ENCODE results near the gene IFT27. TPM values are rescaled to one million over a fixed set of nuclear protein-coding genes. Genes with fewer than 3 reads are reported as not detected.

The IFT27 gene
- total RNA-seq, 1 experiment from 2014 or later: 74.2 TPM

GRCh38 chr22:36728505-36728904, 47.4 kb downstream of the IFT27 start:
- Histone ChIP-seq H3K27ac (no peak overlapping the region), H3K9me2 (ENCODE audit: insufficient read depth) (no peaks in the 10 kb centered on the region), H4K20me1 (ENCODE audit: insufficient read depth) (no peaks in the 10 kb centered on the region), H3K4me3 (no peak overlapping the region), H3K9me3 (ENCODE audit: insufficient read depth, low read depth) (no peaks in the 10 kb centered on the region), H3K36me3 (ENCODE audit: low read depth) (no peaks in the 10 kb centered on the region), H3K79me2 (ENCODE audit: low read depth) (no peaks in the 10 kb centered on the region), H3F3A (ENCODE audit: insufficient read depth, low read depth) (peaks cover 7% of the 10 kb centered on the region; the same call in 1 of the 2 replicates), H2AFZ (no peak overlapping the region), H3K27me3 (ENCODE audit: insufficient read depth, low read depth) (peaks cover 96% of the 10 kb centered on the region), H3K4me2 (no peak overlapping the region), H3K4me1 (replicated peaks; ENCODE audit: insufficient read depth) (no peaks in the 10 kb centered on the region)
- ChIA-PET CTCF (no interaction called here), POLR2A (ENCODE audit: unreplicated experiment) (no interaction called here)
- intact Hi-C loops (cut with micrococcal nuclease; ENCODE audit: unreplicated experiment): no loop called here
- BruUV-seq (replicated peaks): no TSS peak
- DNase-seq: no peak
- TF ChIP-seq, protein P1, sequence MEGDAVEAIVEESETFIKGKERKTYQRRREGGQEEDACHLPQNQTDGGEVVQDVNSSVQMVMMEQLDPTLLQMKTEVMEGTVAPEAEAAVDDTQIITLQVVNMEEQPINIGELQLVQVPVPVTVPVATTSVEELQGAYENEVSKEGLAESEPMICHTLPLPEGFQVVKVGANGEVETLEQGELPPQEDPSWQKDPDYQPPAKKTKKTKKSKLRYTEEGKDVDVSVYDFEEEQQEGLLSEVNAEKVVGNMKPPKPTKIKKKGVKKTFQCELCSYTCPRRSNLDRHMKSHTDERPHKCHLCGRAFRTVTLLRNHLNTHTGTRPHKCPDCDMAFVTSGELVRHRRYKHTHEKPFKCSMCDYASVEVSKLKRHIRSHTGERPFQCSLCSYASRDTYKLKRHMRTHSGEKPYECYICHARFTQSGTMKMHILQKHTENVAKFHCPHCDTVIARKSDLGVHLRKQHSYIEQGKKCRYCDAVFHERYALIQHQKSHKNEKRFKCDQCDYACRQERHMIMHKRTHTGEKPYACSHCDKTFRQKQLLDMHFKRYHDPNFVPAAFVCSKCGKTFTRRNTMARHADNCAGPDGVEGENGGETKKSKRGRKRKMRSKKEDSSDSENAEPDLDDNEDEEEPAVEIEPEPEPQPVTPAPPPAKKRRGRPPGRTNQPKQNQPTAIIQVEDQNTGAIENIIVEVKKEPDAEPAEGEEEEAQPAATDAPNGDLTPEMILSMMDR (conservative IDR thresholded peaks at IDR 0.05): no peak
- no peak for TF ChIP-seq EZH2 (IDR thresholded peaks at IDR 0.05; ENCODE audit: low read depth)

DNA sequence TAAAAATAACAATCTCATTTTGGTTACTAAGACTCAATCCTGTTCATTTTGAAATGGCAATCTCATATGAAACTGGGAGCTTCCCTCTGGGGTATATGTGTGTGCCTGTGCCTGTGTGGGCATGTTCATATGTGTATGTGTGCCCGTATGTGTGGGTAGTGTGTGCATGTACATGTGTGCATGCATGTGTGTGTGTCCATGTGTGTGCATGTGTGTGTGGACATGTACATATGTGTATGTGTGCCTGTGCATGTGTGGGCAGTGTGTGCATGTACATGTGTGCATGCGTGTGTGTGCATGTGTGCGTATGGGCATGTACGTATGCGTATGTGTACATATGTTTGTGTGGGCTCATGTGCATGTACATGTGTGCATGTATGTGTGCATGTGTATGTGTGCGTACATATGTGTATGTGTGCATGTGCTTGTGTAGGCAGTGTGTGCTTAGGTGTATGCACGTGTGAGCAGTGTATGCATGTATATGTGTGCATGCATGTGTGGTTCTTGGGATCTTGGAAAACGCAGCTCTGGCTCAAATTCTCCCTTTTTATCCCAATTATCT, 47.9 kb downstream of the IFT27 start:
- Histone ChIP-seq H3K79me2 (ENCODE audit: low read depth) (no peaks in the 10 kb centered on the region), H3K4me2 (no peak overlapping the region), H3F3A (ENCODE audit: insufficient read depth, low read depth) (peaks cover 7% of the 10 kb centered on the region; the same call in 1 of the 2 replicates), H3K4me1 (replicated peaks; ENCODE audit: insufficient read depth) (no peaks in the 10 kb centered on the region), H3K9me3 (ENCODE audit: insufficient read depth, low read depth) (no peaks in the 10 kb centered on the region), H3K27me3 (ENCODE audit: insufficient read depth, low read depth) (peaks cover 96% of the 10 kb centered on the region), H4K20me1 (ENCODE audit: insufficient read depth) (no peaks in the 10 kb centered on the region), H3K36me3 (ENCODE audit: low read depth) (no peaks in the 10 kb centered on the region), H3K27ac (no peak overlapping the region), H3K9me2 (ENCODE audit: insufficient read depth) (no peaks in the 10 kb centered on the region), H3K4me3 (no peak overlapping the region), H2AFZ (no peak overlapping the region)
- DNase-seq: no peak
- intact Hi-C loops (cut with micrococcal nuclease; ENCODE audit: unreplicated experiment): no loop called here
- CTCF ChIA-PET: no interaction called here
- no peak for TF ChIP-seq EZH2 (IDR thresholded peaks at IDR 0.05; ENCODE audit: low read depth)
- TF ChIP-seq, protein P1 (conservative IDR thresholded peaks at IDR 0.05): no peak
- BruUV-seq (replicated peaks): no TSS peak
- POLR2A ChIA-PET (ENCODE audit: unreplicated experiment): no interaction called here

- H3K4me1 ChIP-seq (replicated peaks; ENCODE audit: insufficient read depth): no peaks in the 10 kb centered on the region
- peaks cover 96% of the 10 kb centered on the region for H3K27me3 ChIP-seq (ENCODE audit: insufficient read depth, low read depth)
- BruUV-seq (replicated peaks): no TSS peak
- H3K4me3 ChIP-seq: no peak overlapping the region
- ChIA-PET CTCF (no interaction called here), POLR2A (ENCODE audit: unreplicated experiment) (no interaction called here)
- no peak overlapping the region for H3K27ac ChIP-seq
- intact Hi-C loops (cut with micrococcal nuclease; ENCODE audit: unreplicated experiment): no loop called here
- no peaks in the 10 kb centered on the region for H4K20me1 ChIP-seq (ENCODE audit: insufficient read depth)
- peaks cover 7% of the 10 kb centered on the region; the same call in 1 of the 2 replicates for H3F3A ChIP-seq (ENCODE audit: insufficient read depth, low read depth)
- no peaks in the 10 kb centered on the region for H3K9me3 ChIP-seq (ENCODE audit: insufficient read depth, low read depth)
- H3K36me3 ChIP-seq (ENCODE audit: low read depth): no peaks in the 10 kb centered on the region
- H3K4me2 ChIP-seq: no peak overlapping the region
- H3K9me2 ChIP-seq (ENCODE audit: insufficient read depth): no peaks in the 10 kb centered on the region
- H2AFZ ChIP-seq: no peak overlapping the region
- no peak for DNase-seq
- TF ChIP-seq, protein P1 (conservative IDR thresholded peaks at IDR 0.05): no peak
- TF ChIP-seq EZH2 (IDR thresholded peaks at IDR 0.05; ENCODE audit: low read depth): no peak
- H3K79me2 ChIP-seq (ENCODE audit: low read depth): no peaks in the 10 kb centered on the region
These were observed 48.8 kb downstream of the IFT27 start for GRCh38 chr22:36727110-36727509.
